Posterior cingulate gyrus (tissue), 11 donors: Measurements from ENCODE around the gene LLGL2.
"Not testable (repeated sequence)": the region's sequence is repeated elsewhere in the genome, so short reads cannot be mapped to it uniquely, and the experiment has no call there.

ENCODE experiments used
- DNase-seq, 10 donors: peaks; one replicate each; pipeline versions ENCODE4 v3.0.0 to v3.0.0-alpha.2; 2020 to 2021; ENCODE audit warnings: mixed read lengths in 3 of 10
- intact Hi-C: fragments of 100-400 bp; cut with DNase I; formaldehyde crosslinking; loops from one replicate; pipeline ENCODE4 v1.15.1; 2023

The LLGL2 gene

DNA sequence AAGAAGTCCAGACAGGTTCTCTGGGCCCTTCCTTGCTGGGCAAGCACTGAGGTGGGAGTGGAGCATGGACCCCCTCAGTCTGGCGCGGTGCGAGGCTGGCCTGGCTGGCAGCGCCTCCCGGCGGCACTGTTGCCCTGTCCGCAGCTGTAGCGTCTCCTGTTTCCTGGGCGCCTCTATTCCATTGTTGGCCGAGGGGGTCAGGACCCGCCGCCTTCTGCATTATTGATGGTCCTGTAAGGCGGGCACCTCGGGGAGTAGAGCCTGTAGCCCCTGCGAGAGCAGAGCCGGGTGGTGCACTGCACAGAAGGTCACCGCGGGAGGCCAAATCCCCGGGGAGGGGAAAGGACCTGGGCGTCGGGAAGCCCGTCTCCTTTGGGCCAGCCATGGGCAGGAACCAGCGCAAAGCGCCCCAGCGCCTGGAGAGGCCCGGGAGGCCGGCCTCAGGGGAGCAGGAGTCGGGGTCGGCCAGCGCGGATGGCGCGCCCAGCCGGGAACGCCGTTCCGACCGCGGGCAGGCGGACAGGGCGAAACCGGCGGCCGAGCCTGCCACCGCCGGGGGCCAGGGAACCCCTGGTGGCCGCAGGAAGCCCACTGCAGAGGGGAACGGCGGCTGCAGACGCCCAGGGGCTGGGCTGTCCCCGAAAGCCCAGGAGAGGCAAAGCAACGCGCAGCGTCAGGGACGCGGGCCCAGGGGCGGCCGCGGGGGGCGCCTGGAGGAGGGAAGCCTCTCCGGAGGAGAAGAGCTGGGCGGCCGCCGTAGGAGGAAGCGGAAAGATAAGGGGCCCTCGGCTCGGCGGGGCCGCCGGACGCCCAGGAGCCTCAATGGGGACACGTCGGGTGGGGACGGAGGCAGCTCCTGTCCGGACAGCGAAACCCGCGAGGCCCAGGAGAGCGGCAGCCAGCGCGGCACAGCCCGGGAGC, 62.4 kb downstream of the LLGL2 start, which contains the start of gene MYO15B:
TSS of gene MYO15B (plus strand) at position 126 of the 921 bp plus-strand sequence. CDS start at position 384, 258 bp downstream.
- peak in 7 of 10 donors; percentile 26 to 84 (median 55) for DNase-seq
- intact Hi-C loops: loop anchor here (5.0 kb wide), 1 partner anchor 161 kb away; no protein-coding TSS in a partner anchor

DNA sequence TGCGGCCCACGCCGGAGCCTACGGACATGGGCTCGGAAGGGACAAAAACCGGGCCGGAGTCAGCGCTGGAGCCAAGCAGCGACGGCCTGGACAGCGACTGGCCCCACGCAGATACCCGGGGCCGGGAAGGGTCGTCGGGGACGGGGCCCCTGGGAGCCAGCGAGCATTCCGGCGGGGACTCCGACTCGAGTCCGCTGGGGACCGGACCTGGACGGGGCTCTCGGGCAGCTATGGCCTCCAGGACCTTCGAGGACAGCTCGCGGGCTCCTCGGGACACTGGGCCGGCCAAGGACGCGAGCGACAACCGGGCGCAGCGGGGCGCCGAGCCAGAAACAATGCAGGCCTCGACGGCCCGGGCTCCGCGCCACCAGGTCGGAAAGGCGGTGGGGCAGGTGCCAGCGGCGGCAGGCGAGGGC, 63.1 kb downstream of the LLGL2 start:
- DNase-seq: peak in 2 of 10 donors; percentile 33 to 90
- intact Hi-C loops: loop anchor here (1.0 to 5.0 kb wide), 2 partner anchors 72 to 161 kb away; partner anchors contain the start of gene TSEN54

DNA sequence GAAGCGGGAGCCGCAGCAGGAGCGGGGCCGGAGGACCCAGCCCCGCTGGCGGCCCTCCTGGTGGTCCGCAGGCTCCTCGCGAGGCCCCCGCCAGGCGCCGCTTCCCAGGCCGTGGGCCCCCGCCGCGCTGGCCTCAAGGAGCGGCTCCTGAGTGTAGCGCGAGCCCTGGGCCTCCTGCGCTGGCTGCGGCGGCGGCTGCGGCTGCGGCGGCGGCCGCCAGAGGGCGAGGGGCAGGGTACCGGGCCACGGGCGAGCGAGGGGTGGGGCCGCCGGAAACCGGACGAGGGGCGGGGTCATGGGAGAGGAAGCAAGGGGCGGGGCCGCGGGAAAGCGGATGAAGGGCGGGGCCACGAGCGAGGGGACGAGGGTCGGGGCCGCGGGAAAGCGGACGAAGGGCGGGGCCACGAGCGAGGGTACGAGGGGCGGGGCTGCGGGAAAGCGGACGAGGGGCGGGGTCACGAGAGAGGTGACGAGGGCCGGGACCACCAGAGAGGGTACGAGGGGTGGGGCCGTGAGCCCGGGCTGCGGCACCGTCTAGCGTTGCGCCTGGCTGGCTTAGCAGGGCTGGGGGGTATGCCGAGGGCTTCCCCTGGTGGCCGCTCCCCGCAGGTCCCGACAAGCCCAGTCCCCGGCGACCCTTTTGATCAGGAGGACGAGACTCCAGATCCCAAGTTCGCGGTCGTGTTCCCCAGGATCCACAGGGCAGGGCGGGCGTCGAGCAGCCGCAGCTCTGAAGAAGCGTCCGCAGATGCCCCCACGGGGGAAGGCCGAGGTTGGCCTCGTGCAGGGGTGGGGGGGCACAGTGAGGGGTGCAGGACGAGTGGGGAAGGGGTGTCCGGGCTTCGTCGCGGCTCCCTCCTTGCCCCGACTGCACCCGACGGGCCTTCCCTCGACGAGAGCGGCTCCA, 63.8 kb downstream of the LLGL2 start:
- intact Hi-C loops: loop anchor here (1.0 to 5.0 kb wide), 2 partner anchors 73 to 162 kb away; partner anchors contain the start of gene TSEN54
- peak; percentile 82 to 98 (median 92) for DNase-seq

DNA sequence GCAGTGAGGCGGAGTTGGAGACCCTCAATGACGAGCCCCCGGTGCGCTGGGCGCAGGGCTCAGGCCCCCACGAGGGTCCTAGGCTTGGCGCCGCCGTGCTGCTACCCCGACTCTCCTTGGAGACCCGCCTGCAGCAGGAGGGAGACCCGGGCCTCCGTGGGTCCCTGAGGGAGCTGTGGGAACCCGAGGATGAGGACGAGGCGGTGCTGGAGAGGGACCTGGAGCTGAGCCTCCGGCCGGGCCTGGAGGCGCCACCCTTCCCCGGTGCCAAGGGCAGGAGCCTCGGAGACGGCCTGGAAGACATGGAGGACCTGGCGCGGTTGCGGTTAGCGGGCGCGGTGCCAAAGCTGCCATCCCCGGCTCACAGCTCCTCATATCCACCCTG, 64.4 kb downstream of the LLGL2 start:
- DNase-seq: peak in 1 of 10 donors; percentile 82
- intact Hi-C loops: loop anchor here (1.0 to 5.0 kb wide), 2 partner anchors 74 to 163 kb away; partner anchors contain the start of gene TSEN54

DNA sequence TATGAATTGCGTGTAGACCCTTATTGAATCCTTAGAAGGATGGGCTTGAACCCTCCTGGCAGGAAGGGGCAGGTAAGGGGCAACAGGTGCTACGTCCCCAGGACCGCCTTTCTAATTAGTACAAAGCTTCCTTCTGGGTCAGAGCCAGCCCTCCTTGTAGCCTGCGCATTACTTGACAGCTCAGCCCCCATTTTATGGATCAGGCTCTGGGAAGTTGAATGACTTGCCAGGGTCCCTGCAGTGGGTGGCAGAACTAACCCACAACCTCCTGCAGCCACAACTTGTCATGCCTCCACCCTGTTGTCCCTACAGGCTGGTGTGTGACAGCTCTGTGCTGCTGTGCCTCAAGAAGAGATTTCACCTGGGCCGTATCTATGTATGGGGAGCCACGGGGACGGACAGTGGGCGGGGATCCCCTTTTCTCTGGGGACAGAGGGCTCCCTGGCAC, 64.8 kb downstream of the LLGL2 start:
- intact Hi-C loops: no loop called here
- no peak for DNase-seq

DNA sequence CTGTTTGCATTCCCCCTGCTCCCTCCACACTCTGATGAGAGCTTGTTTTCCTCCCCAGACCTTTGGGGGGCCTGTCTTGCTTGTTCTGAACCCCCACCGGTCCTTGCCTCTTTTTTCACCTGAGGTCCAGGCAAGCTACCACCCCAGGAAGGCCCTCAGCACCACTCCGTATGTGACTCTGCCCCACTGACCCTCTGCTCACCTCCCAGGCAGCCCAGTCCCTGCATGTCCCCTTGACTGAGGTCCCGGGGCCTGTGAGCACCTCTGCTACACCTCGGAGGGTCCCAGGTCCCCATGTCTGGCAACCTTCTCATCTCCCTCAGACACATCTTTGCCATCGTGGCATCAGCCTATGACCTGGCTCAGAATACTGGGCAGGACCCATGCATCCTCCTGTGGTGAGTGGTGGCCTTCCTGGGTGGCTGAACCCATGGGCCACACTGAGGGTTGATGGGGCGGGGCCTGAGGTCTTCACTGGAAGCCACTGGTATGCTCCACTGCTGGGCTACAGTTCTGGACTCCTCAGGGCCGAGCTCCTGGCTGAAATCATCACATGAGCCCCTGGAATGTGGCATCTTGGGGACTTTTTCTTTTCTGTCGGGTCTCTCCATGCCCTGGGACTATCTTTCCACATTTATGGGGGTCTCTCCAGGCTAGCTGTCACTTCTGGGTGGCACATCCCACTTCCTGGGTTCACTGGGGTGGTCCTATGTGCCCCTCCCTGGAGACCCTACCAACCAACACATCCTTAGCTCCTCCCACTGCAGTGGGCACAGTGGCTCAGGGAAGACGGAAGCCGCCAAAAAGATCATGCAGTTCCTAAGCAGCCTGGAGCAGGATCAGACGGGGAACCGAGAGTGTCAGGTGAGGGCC, 65.6 kb downstream of the LLGL2 start:
- peak in 1 of 10 donors; percentile 70 for DNase-seq
- intact Hi-C loops: no loop called here

DNA sequence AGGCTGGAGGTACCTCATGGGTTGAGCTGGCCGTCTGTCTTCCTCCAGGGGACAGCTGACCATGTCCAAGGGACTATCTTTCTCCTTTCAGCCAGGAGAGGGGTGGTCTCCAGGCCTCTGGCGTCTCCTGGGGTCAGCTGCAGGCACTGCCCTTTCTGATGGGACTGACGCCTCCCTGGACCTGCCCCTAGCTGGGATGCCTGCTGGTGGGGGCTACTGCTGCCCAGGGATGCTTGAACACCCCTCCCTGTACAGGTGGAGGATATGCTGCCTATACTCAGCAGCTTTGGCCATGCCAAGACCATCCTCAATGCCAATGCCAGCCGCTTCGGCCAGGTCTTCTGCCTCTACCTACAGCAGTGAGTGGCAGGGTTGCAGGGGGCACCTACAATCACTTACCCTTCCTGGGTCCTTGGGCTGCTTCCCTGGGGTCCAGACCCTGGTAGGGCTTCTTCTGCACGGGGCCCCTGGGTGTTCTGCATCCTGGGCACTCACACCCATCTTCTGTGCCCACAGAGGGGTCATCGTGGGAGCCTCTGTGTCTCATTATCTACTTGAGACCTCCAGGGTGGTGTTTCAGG, 66.3 kb downstream of the LLGL2 start:
- intact Hi-C loops: no loop called here
- peak in 1 of 10 donors; percentile 82 for DNase-seq

DNA sequence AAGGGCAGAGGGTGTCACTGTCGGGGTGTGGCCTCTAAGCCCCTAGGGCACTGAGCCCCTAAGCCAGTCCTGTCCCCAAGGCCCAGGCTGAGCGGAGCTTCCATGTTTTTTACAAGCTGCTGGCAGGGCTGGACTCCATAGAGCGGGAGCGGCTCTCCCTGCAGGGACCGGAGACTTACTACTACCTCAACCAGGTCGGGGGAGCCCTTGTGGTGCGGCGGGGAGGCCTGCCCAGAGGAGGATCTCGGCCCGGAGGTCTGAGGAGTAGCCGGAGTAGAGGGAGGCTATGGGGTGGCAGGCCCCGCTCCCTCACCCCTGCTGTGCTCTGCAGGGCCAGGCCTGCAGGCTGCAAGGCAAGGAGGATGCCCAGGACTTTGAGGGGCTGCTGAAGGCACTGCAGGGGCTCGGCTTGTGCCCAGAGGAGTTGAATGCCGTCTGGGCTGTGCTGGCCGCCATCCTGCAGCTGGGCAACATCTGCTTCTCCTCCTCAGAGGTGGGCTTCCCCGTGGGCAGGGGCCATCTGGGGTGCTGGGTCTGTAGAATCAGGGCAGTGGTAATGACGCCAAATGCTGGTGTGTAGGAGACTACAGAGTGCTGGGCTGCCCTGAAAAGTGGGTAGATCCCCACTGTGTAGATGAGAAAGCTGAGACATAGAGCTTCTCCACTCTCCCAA, 67.0 kb downstream of the LLGL2 start:
- DNase-seq: peak in 1 of 10 donors; percentile 68
- intact Hi-C loops: no loop called here

DNA sequence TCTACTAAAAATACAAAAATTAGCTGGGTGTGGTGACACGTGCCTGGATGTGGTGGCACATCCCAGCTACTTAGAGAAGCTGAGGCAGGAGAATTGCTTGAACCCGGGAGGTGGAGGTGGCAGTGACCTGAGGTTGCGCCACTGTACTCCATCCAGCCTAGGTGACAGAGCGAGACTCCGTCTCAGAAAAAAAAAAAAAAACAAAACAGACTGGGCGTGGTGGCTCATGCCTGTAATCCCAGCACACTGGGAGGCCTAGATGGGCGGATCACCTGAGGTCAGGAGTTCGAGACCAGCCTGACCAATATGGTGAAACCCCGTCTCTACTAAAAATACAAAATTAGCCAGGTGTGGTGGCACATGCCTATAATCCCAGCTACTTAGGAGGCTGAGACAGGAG, 67.9 kb downstream of the LLGL2 start:
- intact Hi-C loops, DNase-seq: not testable (repeated sequence)

DNA sequence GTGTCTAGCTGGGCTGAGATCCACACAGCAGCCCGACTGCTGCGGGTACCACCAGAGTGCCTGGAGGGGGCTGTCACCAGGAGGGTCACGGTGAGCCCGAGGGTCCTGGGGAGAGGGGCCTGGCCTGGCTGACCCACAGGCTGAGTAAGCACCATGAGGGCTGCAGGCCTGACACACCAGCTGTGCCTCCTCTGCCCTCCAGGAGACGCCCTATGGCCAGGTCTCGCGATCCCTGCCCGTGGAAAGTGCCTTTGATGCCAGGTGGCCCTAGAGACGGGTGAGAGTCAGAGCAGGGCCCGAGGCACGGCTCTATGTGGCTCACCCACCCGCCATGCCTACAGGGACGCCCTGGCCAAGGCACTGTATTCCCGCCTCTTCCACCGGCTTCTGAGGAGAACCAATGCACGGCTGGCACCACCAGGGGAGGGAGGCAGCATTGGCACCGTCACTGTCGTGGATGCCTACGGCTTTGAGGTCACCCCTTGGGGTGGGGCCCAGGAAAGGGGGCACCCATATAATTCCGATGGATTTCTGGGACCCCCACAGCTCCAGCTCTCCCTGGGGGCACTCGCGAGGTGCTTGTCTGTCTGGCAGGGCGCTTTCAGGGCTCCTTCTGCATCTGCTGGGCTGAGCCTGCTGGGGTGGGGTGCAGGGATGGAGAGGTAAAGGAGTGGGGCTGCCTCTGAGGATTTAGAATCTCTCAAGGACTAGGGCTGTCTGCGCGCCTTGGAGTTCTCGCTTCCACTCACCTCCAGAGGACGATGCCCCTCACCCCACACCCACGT, 69.2 kb downstream of the LLGL2 start:
- DNase-seq: peak in 1 of 10 donors; percentile 75
- intact Hi-C loops: no loop called here

DNA sequence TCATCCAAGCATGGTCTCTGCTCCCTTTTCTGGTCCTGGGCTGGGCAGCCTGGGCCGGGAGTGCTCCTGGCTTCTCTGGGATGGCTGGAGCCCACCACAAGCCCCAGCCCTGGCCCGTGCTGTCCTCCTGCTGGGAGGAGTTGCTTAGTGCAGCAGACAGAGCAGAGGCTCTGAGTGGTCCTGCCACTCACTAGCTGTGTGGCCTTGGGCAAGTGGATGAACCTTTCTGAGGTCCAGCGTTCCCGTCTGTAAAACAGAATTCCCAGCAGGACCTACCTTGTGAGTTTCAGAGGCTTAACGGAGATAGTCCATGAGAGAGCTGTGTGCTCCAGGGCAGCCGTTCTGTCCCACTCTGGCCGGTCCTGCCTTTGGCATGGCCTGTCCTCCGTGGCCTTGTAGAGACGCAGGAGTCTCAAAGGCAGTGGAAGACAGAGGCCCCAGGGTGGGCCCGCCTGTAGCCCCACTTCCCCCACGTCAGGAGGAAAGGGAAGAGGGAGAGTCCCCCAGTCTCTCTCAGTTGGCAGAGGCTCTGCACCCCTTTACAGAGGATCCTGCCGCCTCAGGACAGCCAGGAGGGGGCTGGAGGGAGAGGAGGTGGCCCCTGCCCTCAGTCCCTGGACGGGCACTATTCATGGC, 69.9 kb downstream of the LLGL2 start:
- DNase-seq: peak in 1 of 10 donors; percentile 68
- intact Hi-C loops: no loop called here

DNA sequence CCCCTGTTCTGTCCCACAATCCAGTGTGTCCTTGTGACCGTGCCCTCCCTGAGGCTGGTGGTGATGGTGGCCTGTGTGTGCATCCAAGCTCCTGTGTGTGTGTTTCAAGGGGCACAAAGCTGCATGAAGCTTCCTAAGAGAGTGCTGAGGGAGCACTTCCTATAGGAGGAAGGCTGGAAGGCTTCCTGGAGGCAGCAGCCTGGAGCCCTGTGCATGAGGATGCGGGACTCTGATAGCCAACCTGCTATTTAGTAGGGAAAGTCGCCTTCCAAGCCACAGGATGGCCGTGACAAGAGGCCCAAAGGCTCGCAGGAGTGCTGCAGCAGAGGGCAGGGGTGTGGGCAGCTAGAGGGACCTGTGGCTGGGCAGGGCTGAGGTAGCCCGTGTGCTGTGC, 70.4 kb downstream of the LLGL2 start:
- intact Hi-C loops: no loop called here
- DNase-seq: no peak

DNA sequence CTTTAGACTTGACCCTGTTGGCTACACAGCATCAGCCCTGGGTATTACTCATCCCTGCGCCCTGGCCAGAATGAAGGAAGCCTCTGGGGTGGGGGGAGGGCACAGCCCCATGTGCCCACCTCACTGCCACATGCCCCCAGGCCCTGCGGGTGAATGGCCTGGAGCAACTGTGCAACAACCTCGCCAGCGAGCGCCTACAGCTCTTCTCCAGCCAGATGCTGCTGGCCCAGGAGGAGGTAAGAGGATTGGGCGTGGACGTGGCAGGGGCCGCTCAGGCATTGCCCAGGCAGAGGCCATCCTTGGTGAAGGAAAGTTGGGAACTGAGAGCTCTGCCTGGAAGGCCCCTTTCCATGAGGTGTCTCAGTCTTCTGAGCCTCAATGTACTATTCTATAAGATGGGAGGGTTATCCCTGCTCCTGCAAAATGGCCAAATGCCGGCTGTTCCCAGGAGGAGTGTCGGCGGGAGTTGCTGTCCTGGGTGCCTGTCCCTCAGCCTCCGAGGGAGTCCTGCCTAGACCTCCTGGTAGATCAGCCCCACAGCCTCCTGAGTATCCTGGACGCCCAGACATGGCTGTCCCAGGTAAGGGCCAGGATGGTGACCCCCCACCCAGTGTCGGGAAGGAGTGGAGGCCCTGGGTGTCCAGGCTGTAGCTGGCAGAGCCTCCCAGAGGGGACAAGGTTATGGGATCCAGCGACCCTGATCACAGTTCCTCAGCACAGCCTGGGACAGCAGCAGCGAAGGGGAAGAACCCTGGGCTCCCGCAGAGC, 71.0 kb downstream of the LLGL2 start:
- intact Hi-C loops: no loop called here
- DNase-seq: no peak

DNA sequence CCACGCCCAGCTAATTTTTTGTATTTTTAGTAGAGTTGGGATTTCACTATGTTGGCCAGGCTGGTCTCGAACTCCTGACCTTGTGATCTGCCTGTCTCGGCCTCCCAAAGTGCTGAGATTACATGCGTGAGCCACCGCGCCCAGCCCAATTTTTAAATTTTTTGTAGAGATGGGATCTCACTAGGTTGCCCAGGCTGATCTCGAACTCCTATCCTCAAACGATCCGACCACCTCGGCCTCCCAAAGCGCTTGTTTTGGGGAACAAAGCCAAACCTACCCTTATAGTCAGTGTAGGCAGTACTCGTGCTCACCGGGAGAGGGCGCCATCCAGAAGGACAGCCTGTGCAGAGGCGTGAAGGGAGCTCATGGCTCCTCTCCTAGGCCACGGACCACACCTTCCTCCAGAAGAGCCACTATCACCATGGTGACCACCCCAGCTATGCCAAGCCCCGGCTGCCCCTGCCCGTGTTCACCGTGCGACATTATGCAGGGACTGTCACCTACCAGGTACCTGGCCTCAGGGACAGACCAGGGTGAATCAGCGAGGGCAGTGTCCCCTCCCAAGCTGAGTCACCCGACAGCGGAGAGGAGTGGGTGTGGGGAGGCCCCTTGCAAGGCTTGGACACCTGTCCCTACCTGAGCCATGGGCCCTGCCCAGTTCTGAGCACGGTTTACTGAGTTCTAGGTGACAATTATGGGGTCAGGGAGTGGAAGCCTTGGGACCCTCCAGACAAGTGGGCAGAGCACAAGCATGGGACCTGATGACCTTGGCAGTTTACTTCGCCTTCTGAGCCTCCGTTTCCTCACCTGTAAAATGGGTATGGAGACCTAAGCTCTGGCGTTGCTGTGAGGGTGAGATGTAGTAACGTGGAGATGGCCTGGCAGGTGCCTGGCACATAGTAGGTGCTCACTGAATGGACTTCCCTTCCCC, 75.8 kb downstream of the LLGL2 start:
- DNase-seq: peak in 5 of 10 donors; percentile 23 to 88 (median 47)
- intact Hi-C loops: no loop called here

DNA sequence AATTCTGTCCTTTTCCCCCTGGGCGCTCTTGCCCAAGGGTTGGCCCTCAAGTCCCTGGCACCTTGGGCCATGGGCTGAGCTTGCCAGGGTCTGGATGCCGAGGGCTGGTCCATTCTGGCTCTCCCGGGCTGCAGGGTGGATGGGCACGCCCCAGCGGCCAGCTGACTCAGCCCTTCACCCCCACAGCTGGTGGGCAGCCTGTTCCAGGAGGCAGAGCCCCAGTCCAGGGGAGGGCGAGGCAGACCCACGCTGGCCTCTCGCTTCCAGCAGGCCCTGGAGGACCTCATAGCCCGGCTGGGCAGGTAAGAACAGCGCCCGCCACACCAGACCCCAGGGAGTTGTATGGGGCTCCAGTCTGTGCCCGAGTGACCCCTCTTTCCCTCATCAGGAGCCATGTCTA, 77.1 kb downstream of the LLGL2 start:
- intact Hi-C loops: no loop called here
- DNase-seq: peak in 1 of 10 donors; percentile 77

DNA sequence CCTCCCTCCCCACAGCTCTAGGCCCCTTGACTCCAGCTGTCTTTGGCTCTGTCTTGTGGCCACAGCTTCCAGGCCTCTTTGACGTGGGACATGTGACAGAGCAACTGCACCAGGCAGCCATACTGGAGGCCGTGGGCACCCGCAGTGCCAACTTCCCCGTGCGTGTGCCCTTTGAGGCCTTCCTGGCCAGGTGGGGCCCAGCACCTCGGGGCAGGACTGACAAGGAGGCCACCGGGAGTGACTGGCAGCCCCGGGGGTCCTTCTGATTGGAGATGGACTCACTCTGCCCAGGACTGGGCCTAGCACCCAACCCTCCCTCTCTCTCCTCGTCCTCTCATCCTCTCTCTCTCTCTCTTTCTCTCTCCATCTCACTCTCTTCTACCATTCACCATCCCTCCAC, 77.6 kb downstream of the LLGL2 start:
- intact Hi-C loops: no loop called here
- no peak for DNase-seq
